Measurements from ENCODE around the gene PARN. TPM values are rescaled to one million over a fixed set of nuclear protein-coding genes. Genes with fewer than 3 reads are reported as not detected.

PARN gene
- total and polyA plus RNA-seq, 8 donors, result 9.9 to 75.3 (median 24.2) TPM

DNA sequence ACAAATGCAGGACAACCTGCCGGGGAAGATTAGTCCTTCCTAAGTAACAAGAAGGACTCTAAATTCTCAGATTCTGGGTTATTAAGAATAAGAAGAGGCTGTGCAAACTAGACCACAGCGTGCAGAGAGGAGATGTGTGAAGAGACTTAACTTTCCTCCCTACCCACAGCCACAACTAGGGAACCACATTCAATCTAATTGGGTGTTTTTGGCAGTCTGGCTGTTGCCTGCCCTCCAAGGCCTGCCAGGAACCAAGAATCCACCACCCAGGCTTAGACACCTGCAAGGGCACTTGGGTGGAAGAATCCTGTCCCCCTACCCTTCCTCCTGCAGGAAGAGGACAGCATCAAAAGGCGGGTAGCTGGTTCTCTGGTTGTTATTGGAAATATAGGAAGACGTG lies 202.0 kb downstream of the PARN start:
- DNase-seq, result no peak
- Histone ChIP-seq H3K27ac (no peak overlapping the region), H3K4me1 (no peaks in the 10 kb centered on the region), H3K4me3 (no peak overlapping the region), H3K27me3 (no peaks in the 10 kb centered on the region), H3K36me3 (peaks cover 0 to 28% (median 16%) of the 10 kb centered on the region in 4 donors), H3K9me3 (no peaks in the 10 kb centered on the region)
- WGBS, 5 donors, result 79 to 92% (median 90%) methylated on average over 4 of the region's 4 CpGs
- TF ChIP-seq POLR2A (IDR thresholded peaks at IDR 0.05) (no peak), EP300 (IDR thresholded peaks at IDR 0.05) (no peak), POLR2AphosphoS5 (IDR thresholded peaks at IDR 0.05) (no peak)
- TF ChIP-seq, protein P1, sequence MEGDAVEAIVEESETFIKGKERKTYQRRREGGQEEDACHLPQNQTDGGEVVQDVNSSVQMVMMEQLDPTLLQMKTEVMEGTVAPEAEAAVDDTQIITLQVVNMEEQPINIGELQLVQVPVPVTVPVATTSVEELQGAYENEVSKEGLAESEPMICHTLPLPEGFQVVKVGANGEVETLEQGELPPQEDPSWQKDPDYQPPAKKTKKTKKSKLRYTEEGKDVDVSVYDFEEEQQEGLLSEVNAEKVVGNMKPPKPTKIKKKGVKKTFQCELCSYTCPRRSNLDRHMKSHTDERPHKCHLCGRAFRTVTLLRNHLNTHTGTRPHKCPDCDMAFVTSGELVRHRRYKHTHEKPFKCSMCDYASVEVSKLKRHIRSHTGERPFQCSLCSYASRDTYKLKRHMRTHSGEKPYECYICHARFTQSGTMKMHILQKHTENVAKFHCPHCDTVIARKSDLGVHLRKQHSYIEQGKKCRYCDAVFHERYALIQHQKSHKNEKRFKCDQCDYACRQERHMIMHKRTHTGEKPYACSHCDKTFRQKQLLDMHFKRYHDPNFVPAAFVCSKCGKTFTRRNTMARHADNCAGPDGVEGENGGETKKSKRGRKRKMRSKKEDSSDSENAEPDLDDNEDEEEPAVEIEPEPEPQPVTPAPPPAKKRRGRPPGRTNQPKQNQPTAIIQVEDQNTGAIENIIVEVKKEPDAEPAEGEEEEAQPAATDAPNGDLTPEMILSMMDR (IDR thresholded peaks at IDR 0.05), result no peak
- intact Hi-C loops (cut with DNase I; ENCODE audit: low total_unique reads), result no loop called here

- Histone ChIP-seq H3K36me3 (peaks cover 0 to 22% (median 13%) of the 10 kb centered on the region in 4 donors), H3K4me3 (no peak overlapping the region), H3K4me1 (no peaks in the 10 kb centered on the region), H3K27ac (no peak overlapping the region), H3K9me3 (no peaks in the 10 kb centered on the region), H3K27me3 (no peaks in the 10 kb centered on the region)
- no peak for TF ChIP-seq POLR2A (IDR thresholded peaks at IDR 0.05)
- no peak for TF ChIP-seq POLR2AphosphoS5 (IDR thresholded peaks at IDR 0.05)
- TF ChIP-seq, protein P1 (IDR thresholded peaks at IDR 0.05), result no peak
- no peak for TF ChIP-seq EP300 (IDR thresholded peaks at IDR 0.05)
- intact Hi-C loops (cut with DNase I; ENCODE audit: low total_unique reads), result no loop called here
- 62 to 76% (median 69%) methylated on average over 6 to 9 of the region's 9 CpGs for WGBS, 5 donors
- no peak for DNase-seq
These were observed 202.6 kb downstream of the PARN start for GRCh38 chr16:14427371-14427948.

- Histone ChIP-seq H3K36me3 (peaks cover 0 to 7% (median 2%) of the 10 kb centered on the region in 4 donors), H3K4me1 (peaks cover 0 to 3% (median 0%) of the 10 kb centered on the region in 4 donors), H3K27me3 (no peaks in the 10 kb centered on the region), H3K27ac (no peak overlapping the region), H3K9me3 (no peaks in the 10 kb centered on the region), H3K4me3 (no peak overlapping the region)
- no peak for DNase-seq
- WGBS, 5 donors, result 59 to 75% (median 69%) methylated on average over 4 of the region's 4 CpGs
- intact Hi-C loops (cut with DNase I; ENCODE audit: low total_unique reads), result no loop called here
- TF ChIP-seq POLR2A (IDR thresholded peaks at IDR 0.05), result no peak
- no peak for TF ChIP-seq POLR2AphosphoS5 (IDR thresholded peaks at IDR 0.05)
- TF ChIP-seq, protein P1 (IDR thresholded peaks at IDR 0.05), result no peak
- no peak for TF ChIP-seq EP300 (IDR thresholded peaks at IDR 0.05)
These were observed 205.5 kb downstream of the PARN start for GRCh38 chr16:14424595-14424994.

GRCh38 chr16:14423344-14423743 lies 206.7 kb downstream of the PARN start:
- 77 to 90% (median 82%) methylated on average over 4 of the region's 4 CpGs for WGBS, 5 donors
- H3K9me3 ChIP-seq, result no peaks in the 10 kb centered on the region
- no peak for TF ChIP-seq POLR2AphosphoS5 (IDR thresholded peaks at IDR 0.05)
- no peak for TF ChIP-seq POLR2A (IDR thresholded peaks at IDR 0.05)
- no peak for TF ChIP-seq EP300 (IDR thresholded peaks at IDR 0.05)
- TF ChIP-seq, protein P1 (IDR thresholded peaks at IDR 0.05), result no peak
- H3K27me3 ChIP-seq, result no peaks in the 10 kb centered on the region
- H3K36me3 ChIP-seq, result peaks cover 0 to 7% (median 0%) of the 10 kb centered on the region in 4 donors
- H3K27ac ChIP-seq, result no peak overlapping the region
- no peak overlapping the region for H3K4me3 ChIP-seq
- intact Hi-C loops (cut with DNase I; ENCODE audit: low total_unique reads), result no loop called here
- H3K4me1 ChIP-seq, result peaks cover 0 to 14% (median 6%) of the 10 kb centered on the region in 4 donors
- no peak for DNase-seq

Measured in stomach (tissue), 9 donors.